ENCODE data around the gene CRYBB1. TPM values are rescaled to one million over a fixed set of nuclear protein-coding genes. Genes with fewer than 3 reads are reported as not detected.

Gene CRYBB1
- total and polyA plus RNA-seq, 2 donors from 2014 or later, result 0.54 to 1.7 TPM

DNA sequence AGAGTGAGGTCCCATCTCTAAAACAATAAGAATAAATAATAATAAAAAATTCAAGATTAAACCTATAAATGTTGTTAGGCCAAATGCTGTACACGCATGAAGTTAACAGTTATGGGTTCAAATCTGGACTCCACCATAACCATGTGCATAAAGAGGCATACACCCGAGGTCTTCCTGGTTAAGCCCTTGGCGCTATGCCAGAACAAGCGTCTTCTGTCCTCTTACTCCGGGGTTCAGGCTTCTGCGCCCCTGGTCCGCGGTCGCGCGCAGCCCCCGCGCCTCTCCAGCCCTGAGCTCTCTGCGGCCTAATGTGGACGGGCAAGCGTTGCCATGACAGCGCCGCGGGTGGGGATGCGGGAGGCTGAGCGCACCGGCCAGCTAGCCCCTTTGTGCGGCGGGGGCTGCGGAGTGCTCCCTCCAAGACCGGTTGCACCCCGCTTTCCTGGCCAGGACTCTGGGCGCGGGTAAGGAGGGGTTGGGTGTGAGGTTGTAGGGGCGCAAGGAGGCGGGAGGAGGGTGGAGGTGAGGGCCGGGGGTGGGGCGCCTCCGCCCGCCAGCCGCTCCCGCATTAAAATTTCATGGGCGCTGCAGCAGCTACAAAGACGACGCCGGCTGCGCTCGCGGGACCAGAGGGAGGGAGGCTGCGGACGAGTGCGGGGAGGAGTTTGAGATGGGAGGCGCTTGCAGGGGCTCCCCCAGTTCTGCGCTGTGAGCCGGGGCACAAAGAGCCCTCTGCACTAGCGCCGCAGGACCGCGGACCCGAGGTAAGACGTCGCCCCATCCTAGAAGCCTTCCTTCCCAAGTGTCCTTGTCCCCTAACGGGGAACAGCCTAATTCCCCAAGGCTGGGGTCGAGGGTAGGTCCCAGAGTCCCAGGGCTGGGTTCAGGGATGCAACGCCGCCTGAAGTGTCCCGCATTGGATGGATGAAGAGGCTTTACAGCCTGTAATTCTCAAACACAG lies 39.3 kb upstream of the CRYBB1 start, which contains the start of gene MIAT:
Gene MIAT, plus strand, starts transcription at position 698 of the 961 bp plus-strand sequence.
- no peak within 1 kb of the TSS for H3K27ac ChIP-seq (ENCODE audit: low read depth in 2 of 2, low read length in 2 of 2)
- H3K9me3 ChIP-seq (ENCODE audit: control insufficient read depth in 2 of 3, insufficient read depth in 1 of 3, low read length in 3 of 3), result no peaks in the 10 kb centered on the region
- intact Hi-C loops (cut with DNase I), result no loop called here
- H3K4me3 ChIP-seq (ENCODE audit: low read length in 3 of 3), result no peak within 1 kb of the TSS
- peak in 4 of 5 donors; percentile 52 to 72 (median 60) for DNase-seq
- peaks cover 25% of the 10 kb centered on the region for H3K27me3 ChIP-seq (ENCODE audit: control insufficient read depth, insufficient read depth, low read length)
- peaks cover 0 to 6% (median 0%) of the 10 kb centered on the region in 3 donors for H3K4me1 ChIP-seq (ENCODE audit: control insufficient read depth in 2 of 3, insufficient read depth in 2 of 3, low read depth in 1 of 3, low read length in 3 of 3)
- H3K9ac ChIP-seq (ENCODE audit: low read length in 3 of 3), result no peak within 1 kb of the TSS
- TF ChIP-seq CTCF (IDR thresholded peaks at IDR 0.05; ENCODE audit: borderline replicate concordance, extremely low read depth, insufficient read depth), result no peak
- H3K36me3 ChIP-seq (ENCODE audit: control insufficient read depth in 2 of 3, insufficient read depth in 3 of 3, low read length in 3 of 3), result no peaks in the 10 kb centered on the region
- no peak for FAIRE-seq

DNA sequence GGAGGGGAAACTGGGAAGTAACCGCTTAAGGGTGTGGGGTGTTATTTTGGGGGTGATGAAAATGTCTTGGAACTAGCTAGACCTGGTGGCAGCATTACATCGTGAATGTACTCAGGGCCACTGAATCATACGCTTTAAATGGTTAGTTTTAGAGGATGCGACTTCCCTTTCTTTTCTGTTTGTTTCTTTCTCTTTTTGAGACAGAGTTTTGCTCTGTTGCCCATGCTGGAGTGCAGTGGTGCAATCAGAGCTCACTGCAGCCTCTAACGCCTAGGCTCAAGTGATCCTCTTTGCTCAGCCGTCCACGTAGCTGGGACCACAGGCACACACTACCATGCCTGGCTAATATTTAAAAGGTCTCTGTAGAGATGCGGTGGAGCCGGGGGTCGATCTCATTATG lies 34.0 kb upstream of the CRYBB1 start:
- intact Hi-C loops (cut with DNase I), result no loop called here
- Histone ChIP-seq H3K4me3 (ENCODE audit: low read length in 3 of 3) (no peak overlapping the region), H3K4me1 (ENCODE audit: control insufficient read depth in 2 of 3, insufficient read depth in 2 of 3, low read depth in 1 of 3, low read length in 3 of 3) (no peaks in the 10 kb centered on the region), H3K36me3 (ENCODE audit: control insufficient read depth in 2 of 3, insufficient read depth in 3 of 3, low read length in 3 of 3) (no peaks in the 10 kb centered on the region), H3K9ac (ENCODE audit: low read length in 3 of 3) (no peak overlapping the region), H3K27ac (ENCODE audit: low read depth in 2 of 2, low read length in 2 of 2) (no peak overlapping the region), H3K9me3 (ENCODE audit: control insufficient read depth in 2 of 3, insufficient read depth in 1 of 3, low read length in 3 of 3) (no peaks in the 10 kb centered on the region), H3K27me3 (ENCODE audit: control insufficient read depth, insufficient read depth, low read length) (peaks cover under 1% of the 10 kb centered on the region)
- FAIRE-seq (no peak), DNase-seq (peak in 1 of 5 donors; percentile 38)
- no peak for TF ChIP-seq CTCF (IDR thresholded peaks at IDR 0.05; ENCODE audit: borderline replicate concordance, extremely low read depth, insufficient read depth)

DNA sequence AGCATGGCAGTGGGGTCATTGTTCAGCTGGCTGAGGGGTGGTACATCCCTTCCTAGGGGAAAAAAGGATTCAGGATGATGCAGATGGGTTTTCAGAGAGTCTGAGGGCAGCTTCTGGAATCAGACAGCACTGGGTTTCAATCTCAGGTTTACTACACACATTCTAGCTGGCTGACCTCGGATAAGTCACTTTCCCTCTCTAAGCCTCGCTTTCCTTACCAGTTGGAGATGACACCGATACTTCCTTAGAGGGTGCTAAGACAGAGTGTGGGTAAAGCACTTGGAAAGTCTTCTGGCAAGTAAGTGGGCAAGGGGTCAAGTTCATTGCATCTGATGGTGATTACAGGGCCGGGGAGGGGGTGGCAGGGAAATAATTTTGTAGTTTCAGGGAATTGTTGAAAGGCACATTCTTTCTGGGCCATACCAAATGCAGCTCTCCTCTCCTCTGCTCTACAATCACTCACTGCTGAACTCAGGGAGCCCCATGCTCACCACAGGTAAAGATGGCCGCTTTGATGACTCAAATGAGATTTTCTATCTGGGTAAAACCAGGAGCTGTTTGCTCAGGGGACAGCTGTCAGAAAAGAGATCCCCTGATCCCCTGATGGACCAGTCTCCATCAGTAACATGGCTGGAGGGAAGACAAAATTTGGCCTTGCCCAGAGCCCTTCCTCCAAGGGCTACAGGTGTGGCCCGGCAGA lies 33.0 kb upstream of the CRYBB1 start:
- Histone ChIP-seq H3K9me3 (ENCODE audit: control insufficient read depth in 2 of 3, insufficient read depth in 1 of 3, low read length in 3 of 3) (no peaks in the 10 kb centered on the region), H3K4me3 (ENCODE audit: low read length in 3 of 3) (no peak overlapping the region), H3K4me1 (ENCODE audit: control insufficient read depth in 2 of 3, insufficient read depth in 2 of 3, low read depth in 1 of 3, low read length in 3 of 3) (no peaks in the 10 kb centered on the region), H3K27me3 (ENCODE audit: control insufficient read depth, insufficient read depth, low read length) (no peaks in the 10 kb centered on the region), H3K9ac (ENCODE audit: low read length in 3 of 3) (no peak overlapping the region), H3K27ac (ENCODE audit: low read depth in 2 of 2, low read length in 2 of 2) (no peak overlapping the region), H3K36me3 (ENCODE audit: control insufficient read depth in 2 of 3, insufficient read depth in 3 of 3, low read length in 3 of 3) (no peaks in the 10 kb centered on the region)
- FAIRE-seq, result no peak
- DNase-seq, result peak in 1 of 5 donors; percentile 18
- intact Hi-C loops (cut with DNase I), result no loop called here
- no peak for TF ChIP-seq CTCF (IDR thresholded peaks at IDR 0.05; ENCODE audit: borderline replicate concordance, extremely low read depth, insufficient read depth)

All from kidney (tissue), 14 donors.